ENCODE measurements around the gene CNOT3. TPM values are rescaled to one million over a fixed set of nuclear protein-coding genes. Genes with fewer than 3 reads are reported as not detected.

Gene CNOT3
- total and polyA plus RNA-seq, 2 experiments from 2014 or later: 39.7 to 47.0 TPM

DNA sequence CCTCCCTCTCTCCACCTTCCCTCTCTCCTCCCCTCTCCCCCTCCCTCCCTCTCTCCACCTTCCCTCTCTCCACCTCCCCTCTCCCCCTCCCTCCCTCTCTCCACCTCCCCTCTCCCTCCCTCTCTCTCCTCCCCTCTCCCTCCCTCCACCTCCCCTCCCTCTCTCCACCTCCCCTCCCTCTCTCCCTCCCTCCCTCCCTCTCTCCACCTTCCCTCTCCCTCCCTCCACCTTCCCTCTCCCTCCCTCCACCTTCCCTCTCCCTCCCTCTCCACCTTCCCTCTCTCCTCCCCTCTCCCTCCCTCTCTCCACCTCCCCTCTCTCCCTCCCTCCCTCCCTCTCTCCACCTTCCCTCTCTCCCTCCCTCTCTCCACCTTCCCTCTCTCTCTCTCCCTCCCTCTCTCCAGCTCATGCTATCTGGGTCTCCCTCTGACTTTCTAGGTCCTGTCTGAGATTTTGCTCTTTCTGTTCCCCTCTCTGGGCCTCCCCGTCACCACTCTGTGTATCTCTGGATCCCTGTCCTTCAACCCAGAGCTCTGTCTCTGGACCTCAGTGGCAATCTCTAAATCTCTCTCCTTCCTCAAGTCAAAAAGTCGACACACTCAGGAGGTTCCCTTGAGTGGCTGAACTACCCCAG is 3.5 kb upstream of the CNOT3 start:
- H3K4me3 ChIP-seq: 0 out of 2 replicates have a peak overlapping the region, but pooled peaks have one; percentile 20
- H3K4me2 ChIP-seq: peak overlapping the region; percentile 55
- H3F3A ChIP-seq (replicated peaks; ENCODE audit: low read depth): peaks cover 13% of the 10 kb centered on the region
- Mint-ChIP-seq H3K27me3 (ENCODE audit: insufficient read depth, low read depth, poor library complexity) (peaks cover 22% of the 10 kb centered on the region), H3K9me3 (peaks cover 7% of the 10 kb centered on the region), H3K36me3 (ENCODE audit: low read depth) (peaks cover 30% of the 10 kb centered on the region), H3K27ac (peak overlapping the region; percentile 35; the same call in 1 of the 2 replicates), H3K4me3 (peak overlapping the region; percentile 32; the same call in 1 of the 3 replicates), H3K4me1 (peaks cover 15% of the 10 kb centered on the region)
- H3K79me2 ChIP-seq (replicated peaks; ENCODE audit: insufficient read depth): peaks cover 11% of the 10 kb centered on the region
- peak; percentile 69 for DNase-seq (ENCODE audit: low spot score)
- H2AFZ ChIP-seq: no peak overlapping the region
- no peaks in the 10 kb centered on the region for H3K27me3 ChIP-seq (ENCODE audit: insufficient read depth)
- peak overlapping the region; percentile 97 for H3K27ac ChIP-seq (ENCODE audit: low read depth)
- no peak for ATAC-seq
- peaks cover 7% of the 10 kb centered on the region for H3K4me1 ChIP-seq (ENCODE audit: insufficient read depth)
- peaks cover 6% of the 10 kb centered on the region for H4K20me1 ChIP-seq (replicated peaks; ENCODE audit: insufficient read depth)
- no peaks in the 10 kb centered on the region for H3K36me3 ChIP-seq (ENCODE audit: insufficient read depth)
- TF ChIP-seq EZH2phosphoT487 (IDR thresholded peaks at IDR 0.05; ENCODE audit: unreplicated experiment) (no peak), JUNB (IDR thresholded peaks at IDR 0.05; ENCODE audit: unreplicated experiment) (no peak), EZH2 (IDR thresholded peaks at IDR 0.05; ENCODE audit: low read depth, unreplicated experiment) (no peak), POLR2AphosphoS5 (IDR thresholded peaks at IDR 0.05; ENCODE audit: low read depth) (no peak), ZNF331 (CRISPR knock-in tag; IDR thresholded peaks at IDR 0.05; ENCODE audit: low read depth) (no peak), STAT1 (IDR thresholded peaks at IDR 0.05; ENCODE audit: unreplicated experiment) (no peak), NANOG (IDR thresholded peaks at IDR 0.05; ENCODE audit: borderline replicate concordance) (no peak), ZNF114 (CRISPR knock-in tag; IDR thresholded peaks at IDR 0.05) (no peak), CREB1 (CRISPR knock-in tag; IDR thresholded peaks at IDR 0.05; ENCODE audit: low read depth) (no peak)
- TF ChIP-seq, protein P1, sequence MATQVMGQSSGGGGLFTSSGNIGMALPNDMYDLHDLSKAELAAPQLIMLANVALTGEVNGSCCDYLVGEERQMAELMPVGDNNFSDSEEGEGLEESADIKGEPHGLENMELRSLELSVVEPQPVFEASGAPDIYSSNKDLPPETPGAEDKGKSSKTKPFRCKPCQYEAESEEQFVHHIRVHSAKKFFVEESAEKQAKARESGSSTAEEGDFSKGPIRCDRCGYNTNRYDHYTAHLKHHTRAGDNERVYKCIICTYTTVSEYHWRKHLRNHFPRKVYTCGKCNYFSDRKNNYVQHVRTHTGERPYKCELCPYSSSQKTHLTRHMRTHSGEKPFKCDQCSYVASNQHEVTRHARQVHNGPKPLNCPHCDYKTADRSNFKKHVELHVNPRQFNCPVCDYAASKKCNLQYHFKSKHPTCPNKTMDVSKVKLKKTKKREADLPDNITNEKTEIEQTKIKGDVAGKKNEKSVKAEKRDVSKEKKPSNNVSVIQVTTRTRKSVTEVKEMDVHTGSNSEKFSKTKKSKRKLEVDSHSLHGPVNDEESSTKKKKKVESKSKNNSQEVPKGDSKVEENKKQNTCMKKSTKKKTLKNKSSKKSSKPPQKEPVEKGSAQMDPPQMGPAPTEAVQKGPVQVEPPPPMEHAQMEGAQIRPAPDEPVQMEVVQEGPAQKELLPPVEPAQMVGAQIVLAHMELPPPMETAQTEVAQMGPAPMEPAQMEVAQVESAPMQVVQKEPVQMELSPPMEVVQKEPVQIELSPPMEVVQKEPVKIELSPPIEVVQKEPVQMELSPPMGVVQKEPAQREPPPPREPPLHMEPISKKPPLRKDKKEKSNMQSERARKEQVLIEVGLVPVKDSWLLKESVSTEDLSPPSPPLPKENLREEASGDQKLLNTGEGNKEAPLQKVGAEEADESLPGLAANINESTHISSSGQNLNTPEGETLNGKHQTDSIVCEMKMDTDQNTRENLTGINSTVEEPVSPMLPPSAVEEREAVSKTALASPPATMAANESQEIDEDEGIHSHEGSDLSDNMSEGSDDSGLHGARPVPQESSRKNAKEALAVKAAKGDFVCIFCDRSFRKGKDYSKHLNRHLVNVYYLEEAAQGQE (IDR thresholded peaks at IDR 0.05; ENCODE audit: unreplicated experiment): no peak
- TF ChIP-seq, protein P2, sequence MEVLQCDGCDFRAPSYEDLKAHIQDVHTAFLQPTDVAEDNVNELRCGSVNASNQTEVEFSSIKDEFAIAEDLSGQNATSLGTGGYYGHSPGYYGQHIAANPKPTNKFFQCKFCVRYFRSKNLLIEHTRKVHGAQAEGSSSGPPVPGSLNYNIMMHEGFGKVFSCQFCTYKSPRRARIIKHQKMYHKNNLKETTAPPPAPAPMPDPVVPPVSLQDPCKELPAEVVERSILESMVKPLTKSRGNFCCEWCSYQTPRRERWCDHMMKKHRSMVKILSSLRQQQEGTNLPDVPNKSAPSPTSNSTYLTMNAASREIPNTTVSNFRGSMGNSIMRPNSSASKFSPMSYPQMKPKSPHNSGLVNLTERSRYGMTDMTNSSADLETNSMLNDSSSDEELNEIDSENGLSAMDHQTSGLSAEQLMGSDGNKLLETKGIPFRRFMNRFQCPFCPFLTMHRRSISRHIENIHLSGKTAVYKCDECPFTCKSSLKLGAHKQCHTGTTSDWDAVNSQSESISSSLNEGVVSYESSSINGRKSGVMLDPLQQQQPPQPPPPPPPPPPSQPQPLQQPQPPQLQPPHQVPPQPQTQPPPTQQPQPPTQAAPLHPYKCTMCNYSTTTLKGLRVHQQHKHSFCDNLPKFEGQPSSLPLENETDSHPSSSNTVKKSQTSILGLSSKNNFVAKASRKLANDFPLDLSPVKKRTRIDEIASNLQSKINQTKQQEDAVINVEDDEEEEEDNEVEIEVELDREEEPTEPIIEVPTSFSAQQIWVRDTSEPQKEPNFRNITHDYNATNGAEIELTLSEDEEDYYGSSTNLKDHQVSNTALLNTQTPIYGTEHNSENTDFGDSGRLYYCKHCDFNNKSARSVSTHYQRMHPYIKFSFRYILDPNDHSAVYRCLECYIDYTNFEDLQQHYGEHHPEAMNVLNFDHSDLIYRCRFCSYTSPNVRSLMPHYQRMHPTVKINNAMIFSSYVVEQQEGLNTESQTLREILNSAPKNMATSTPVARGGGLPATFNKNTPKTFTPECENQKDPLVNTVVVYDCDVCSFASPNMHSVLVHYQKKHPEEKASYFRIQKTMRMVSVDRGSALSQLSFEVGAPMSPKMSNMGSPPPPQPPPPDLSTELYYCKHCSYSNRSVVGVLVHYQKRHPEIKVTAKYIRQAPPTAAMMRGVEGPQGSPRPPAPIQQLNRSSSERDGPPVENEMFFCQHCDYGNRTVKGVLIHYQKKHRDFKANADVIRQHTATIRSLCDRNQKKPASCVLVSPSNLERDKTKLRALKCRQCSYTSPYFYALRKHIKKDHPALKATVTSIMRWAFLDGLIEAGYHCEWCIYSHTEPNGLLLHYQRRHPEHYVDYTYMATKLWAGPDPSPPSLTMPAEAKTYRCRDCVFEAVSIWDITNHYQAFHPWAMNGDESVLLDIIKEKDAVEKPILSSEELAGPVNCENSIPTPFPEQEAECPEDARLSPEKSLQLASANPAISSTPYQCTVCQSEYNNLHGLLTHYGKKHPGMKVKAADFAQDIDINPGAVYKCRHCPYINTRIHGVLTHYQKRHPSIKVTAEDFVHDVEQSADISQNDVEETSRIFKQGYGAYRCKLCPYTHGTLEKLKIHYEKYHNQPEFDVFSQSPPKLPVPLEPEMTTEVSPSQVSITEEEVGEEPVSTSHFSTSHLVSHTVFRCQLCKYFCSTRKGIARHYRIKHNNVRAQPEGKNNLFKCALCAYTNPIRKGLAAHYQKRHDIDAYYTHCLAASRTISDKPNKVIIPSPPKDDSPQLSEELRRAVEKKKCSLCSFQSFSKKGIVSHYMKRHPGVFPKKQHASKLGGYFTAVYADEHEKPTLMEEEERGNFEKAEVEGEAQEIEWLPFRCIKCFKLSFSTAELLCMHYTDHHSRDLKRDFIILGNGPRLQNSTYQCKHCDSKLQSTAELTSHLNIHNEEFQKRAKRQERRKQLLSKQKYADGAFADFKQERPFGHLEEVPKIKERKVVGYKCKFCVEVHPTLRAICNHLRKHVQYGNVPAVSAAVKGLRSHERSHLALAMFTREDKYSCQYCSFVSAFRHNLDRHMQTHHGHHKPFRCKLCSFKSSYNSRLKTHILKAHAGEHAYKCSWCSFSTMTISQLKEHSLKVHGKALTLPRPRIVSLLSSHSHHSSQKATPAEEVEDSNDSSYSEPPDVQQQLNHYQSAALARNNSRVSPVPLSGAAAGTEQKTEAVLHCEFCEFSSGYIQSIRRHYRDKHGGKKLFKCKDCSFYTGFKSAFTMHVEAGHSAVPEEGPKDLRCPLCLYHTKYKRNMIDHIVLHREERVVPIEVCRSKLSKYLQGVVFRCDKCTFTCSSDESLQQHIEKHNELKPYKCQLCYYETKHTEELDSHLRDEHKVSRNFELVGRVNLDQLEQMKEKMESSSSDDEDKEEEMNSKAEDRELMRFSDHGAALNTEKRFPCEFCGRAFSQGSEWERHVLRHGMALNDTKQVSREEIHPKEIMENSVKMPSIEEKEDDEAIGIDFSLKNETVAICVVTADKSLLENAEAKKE (CRISPR knock-in tag; IDR thresholded peaks at IDR 0.05): no peak
- no peaks in the 10 kb centered on the region for H3K9me2 ChIP-seq (ENCODE audit: insufficient read depth)
